Astrocyte (in vitro differentiated cells and primary cell): ENCODE data around the gene RPL13A.

Source experiments
- EZH2 ChIP-seq: IDR thresholded peaks from 2 replicates; pipeline ENCODE4 v1.6.1; 2012; ENCODE audit warnings: mild to moderate bottlenecking, low read length, inconsistent platforms; ENCODE audit not compliant: insufficient read depth
- TF ChIP-seq, protein P1 (sequence below): IDR thresholded peaks from 2 replicates; pipeline ENCODE4 v1.5.1; 2011; ENCODE audit warnings: low read depth, mild to moderate bottlenecking, inconsistent platforms, low read length, moderate library complexity; ENCODE audit not compliant: insufficient read depth

DNA sequence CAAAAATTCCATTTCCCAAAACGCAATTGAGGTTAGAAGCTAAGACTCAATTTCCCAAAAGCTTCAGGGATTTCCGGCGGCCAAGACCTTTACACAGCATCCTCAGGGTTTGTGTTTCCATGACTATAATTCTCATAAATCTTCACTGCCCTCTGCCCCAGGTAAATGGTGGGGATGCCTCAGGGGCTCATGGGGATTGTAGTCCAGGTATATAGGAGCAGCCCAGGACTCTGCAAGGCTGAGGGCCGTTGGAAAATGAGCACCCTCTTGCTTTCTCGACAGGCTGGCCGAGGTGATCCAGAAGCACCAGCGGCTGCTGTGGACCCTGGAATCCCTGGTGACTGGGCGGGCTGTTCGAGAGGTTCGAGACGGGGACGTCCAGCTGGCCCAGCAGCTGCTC lies 28.0 kb upstream of the RPL13A start:
- TF ChIP-seq, protein P1, sequence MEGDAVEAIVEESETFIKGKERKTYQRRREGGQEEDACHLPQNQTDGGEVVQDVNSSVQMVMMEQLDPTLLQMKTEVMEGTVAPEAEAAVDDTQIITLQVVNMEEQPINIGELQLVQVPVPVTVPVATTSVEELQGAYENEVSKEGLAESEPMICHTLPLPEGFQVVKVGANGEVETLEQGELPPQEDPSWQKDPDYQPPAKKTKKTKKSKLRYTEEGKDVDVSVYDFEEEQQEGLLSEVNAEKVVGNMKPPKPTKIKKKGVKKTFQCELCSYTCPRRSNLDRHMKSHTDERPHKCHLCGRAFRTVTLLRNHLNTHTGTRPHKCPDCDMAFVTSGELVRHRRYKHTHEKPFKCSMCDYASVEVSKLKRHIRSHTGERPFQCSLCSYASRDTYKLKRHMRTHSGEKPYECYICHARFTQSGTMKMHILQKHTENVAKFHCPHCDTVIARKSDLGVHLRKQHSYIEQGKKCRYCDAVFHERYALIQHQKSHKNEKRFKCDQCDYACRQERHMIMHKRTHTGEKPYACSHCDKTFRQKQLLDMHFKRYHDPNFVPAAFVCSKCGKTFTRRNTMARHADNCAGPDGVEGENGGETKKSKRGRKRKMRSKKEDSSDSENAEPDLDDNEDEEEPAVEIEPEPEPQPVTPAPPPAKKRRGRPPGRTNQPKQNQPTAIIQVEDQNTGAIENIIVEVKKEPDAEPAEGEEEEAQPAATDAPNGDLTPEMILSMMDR = no peak
- TF ChIP-seq EZH2 = no peak
